Stimulated activated CD8-positive, alpha-beta memory T cell treated with anti-CD3 and anti-CD28 coated beads, Interleukin-15, amount 100 ng/mL, for 1 hour (primary cell): Measurements from ENCODE around the gene KRT79.

Experiments
- DNase-seq: peaks from one replicate; pipeline ENCODE4 v3.0.0-alpha.2; 2020; ENCODE audit warnings: low read depth

The KRT79 gene

DNA sequence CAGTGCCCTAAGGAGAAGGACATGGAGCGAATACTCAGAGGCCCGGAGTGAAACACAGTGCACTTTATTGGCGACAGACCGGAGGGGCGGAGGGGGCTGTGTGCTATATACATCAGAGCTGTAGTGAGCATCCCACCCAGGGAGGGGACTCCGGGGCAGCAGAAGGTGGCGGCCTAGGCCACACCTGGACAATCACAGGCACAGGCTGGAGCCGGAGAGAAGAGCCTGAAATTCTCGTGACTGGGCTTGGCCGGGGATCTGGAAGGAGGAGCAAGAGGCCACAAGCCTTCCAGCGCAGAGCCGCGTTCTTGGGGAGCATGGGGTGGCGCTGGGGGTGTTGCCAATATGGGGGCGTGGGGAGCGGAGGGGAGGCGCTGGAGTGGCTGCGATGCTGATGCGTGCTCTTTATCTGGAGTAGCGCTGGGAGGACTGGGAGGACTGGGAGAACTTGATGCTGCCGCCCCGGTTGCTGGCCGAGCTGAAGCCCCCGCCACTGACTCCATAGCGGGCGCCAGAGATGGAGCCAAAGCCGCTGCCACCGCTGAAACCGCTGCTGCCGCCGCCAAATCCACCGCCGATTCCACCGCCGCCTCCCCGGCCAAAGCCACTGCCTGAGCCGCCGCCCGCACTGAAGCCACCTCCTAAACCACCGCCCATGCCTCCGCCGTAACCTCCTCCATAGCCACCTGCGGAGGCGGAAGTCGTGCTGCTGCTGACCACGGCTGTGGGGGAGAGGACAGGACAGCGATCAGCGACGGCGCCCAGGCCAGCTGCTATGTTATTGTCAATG lies 44.3 kb downstream of the KRT79 start:
- DNase-seq: no peak

DNA sequence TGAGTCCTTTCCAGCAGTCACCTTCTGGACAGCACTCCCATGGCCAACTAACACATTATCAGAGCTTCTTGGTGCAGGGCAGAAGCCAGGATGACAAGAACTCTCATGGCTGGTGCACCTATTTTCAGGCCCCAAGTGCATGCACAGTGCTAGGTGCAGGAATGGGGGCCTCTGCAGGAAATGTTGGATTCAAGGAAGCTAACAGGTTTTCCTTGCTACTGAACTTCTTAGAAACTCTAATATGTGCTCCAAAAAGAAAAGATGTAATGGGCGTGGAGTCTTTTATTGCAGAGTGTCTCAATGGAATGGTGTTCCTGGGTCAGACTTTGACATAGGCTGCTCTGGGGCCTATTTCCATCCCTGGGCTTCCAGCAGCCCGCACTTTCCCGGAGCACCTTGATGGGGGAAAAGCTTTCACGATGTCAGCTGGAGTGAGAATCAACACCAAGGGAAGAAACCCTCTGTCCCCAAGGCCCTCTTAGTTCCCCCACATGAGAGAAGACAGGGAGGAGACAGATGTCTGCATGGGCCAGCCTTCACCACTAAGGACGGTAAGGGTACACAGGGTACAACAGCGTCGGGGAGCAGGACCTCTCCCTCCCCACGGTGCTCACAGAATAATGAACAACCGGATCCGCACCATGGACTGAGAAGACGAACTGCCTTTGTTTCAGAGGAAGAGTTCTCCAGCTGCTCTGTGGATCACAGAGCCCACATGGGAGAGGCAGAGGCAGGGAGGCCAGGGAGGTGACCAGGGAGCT lies 45.1 kb downstream of the KRT79 start:
- DNase-seq: no peak

DNA sequence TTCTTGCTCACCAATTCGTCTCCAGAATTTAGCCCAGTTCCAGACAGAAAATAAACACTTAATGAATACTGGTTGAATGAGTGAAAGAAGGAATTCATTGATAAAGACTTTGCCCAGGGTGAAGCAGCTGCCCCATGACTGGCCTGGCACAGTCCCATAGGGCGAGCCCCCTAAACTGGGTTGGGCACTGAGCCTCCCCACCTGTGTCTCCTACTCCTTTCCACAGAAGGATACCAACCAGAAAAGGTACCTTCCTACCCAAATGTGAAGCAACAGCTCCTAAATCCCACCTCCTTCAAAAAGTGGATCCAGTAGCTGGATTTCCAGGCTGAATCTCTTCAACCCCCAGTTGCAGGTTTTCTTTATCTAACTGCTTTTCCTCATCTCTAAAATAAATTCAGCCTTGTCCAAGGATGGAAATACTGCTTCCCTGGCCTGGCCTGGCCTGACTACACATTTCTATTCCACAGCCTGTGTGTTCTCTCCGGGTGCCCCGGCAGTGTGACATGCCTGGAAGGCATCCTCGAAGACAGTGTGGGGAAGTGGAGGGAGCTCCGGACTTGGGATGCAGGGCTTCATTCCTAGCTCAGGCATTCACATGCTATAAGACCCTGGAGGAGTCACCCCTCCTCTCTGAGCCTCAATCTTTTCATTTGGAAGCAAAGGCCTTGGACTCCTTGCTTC lies 45.8 kb downstream of the KRT79 start:
- DNase-seq: no peak

DNA sequence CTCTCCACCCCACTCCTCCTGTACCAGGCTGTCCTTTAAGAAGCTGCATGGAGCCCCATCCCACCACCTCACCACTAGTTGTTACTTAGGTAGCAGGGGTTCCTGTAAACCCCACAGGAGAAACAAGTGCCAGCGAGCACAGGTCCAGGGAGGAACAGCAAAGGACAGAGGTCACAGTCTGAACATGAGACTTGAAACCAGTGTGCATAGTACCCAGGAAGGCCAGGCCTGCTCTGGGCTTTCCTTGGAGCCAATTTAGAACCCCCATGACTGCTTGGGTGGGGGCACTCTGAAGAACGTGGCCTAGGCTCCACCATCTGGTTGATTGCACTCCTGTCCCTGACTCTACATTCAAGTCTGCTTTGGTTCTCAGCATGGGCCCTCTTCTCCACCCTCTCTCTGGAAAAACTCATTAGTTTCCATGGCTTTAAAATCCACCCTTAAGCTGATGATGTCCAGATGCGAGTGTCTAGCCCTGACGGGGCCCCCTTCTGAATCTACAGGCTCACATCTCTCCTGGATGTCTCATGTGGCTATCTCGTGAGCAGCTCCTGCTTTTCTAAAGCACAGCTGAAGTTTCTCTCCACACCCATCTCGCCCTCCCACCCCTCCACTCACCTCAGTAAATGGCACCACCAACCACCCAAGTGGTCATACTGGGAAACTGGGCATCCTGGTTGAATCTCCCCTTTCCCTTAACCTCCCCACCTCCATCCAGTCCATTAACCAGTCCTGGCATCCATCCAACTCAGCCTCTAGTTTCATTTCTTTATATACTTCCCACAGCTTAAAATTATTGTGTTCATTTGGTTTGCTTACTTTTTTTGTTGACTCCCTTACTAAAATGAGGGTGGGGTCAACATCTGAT lies 46.6 kb downstream of the KRT79 start:
- no peak for DNase-seq

DNA sequence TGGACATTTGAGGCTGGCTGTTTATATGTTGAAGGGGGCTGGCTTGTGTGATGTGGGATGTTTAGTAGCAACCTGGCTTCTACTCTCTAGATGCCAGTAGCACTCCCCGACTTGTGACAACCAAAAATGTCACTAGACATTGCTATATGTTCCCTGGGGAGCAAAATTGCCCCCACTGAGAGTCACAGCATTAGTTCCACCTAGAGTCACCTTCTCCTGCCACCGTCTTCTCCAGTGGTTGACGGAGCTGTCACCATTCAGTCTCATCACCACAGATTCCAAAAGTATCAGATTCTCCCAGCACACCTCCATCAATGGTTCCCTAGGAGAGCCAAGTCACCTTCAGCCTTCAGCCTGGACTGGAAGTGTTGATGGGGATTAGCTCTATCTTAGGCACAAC lies 49.2 kb downstream of the KRT79 start:
- DNase-seq: no peak

DNA sequence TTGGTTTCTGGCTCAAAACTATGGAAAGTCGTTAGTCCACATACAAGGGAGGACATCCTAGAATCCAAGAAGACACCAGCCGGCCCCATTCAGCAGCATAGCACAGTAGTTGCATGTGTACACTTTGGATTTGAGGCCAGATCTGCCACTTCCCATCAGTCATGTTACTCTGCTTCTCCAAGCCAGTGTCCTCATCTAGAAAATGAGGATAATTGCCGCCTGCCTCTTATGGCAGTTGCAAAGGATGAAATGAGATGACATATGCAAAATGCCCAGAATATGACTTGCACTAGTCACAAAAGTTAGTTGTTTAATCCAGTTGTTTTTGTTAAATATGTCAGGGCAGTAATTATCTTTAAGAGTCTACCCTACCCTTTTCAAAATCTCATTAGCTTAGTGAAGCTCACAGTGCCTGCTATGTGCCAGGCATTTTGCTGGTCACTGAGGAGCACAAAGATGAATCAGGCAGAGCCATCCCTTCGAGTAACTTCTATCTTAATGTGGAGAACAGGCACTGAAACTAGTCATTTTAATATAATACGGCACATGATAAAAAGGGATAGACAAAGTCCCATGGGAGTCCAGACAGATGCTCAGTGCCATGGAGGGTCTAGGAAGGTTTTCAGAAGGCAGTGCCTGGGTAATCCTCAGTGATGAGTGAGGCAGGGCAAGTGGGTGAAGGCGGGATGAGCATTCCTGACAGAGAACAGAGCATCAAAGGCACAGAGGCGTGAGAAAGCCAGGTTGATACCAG lies 50.4 kb downstream of the KRT79 start:
- no peak for DNase-seq

DNA sequence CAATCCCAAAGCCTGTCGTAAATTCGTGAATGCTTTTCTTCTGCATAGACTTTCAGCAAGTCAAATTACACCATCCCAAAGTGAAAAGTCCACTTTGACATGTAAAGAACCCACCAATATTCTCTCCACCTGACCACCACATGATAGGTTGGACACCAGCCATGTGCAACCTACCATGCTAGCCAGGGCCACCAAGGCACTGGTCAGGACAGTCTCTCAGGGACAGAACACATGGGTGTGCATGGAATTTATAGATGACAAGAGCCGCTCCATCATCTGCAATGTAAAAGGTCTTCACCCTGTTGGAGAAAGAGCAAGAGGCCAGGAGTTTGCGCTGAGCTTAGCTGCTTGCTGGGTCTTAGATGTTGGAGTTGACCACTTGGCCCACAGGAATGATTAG lies 51.6 kb downstream of the KRT79 start:
- DNase-seq: no peak

DNA sequence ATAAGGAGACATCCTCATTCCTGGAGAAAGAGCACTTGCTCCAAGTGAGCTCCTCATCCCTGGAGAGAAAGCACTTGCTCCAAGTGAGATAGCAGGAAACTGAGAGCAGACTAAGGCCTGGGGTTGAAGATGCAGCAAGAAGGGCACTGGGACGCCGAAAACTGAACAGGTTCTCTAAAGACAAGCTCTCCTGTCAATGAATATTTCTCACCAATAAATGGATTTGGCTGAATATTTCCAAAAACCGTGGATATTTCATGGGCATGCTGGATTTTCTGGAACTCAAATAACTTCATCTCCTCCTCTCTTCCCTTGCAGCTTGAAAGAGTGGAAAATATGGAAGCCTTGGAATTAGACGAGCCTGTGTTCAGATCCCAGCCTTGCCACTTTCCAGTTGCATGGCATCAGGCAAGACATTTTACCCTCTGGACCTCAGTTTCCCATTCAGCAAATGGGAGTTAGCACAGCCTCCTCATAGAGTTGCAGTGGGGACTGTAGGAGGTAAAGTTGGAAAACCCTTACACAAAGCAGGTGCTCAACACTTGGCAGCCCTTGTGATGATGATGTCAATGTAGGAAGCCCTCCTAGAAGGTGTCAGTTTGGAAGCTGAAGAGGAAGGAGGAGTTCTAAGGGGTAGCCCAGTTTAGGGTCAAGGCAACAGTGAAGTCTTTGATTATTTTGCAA lies 52.6 kb downstream of the KRT79 start:
- DNase-seq: no peak

DNA sequence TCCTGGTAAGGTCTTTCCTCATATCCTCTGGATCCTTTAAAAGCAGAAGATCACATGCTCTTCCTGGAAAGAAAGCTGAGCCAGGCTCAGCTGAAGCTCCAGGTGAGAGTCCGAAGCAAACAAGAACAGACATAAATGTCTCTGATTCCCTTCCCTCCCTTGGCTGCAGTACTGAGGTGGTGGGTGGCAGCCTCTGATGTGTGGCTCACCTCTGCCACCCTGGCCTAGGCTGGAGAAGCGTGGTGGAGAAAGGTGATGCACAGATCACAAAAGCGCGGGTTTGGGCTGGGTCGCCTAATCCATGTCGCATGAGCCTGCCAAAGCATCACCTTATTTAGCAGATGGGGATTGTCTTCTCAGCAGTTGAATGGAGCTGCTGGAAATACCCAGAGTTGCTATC lies 54.2 kb downstream of the KRT79 start:
- DNase-seq: no peak

DNA sequence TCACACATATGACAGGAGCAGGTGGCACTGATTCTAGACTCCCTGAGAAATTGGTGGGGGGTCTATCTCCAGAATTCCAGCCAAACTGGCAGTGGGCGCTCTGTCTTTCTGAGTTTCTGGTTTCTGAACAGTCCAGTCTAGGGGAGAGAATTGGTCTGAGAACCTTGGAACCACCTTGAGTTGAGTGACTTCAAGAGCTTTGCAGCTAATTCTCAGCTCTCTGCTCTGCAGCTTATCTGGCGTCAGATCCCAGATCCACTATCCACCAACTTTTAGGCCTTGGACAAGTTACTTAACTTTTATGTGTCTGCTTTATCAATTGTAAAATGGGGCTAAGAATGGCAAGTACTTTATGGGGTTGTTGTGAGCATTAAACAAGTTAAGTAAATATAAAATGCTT lies 55.3 kb downstream of the KRT79 start:
- DNase-seq: no peak

DNA sequence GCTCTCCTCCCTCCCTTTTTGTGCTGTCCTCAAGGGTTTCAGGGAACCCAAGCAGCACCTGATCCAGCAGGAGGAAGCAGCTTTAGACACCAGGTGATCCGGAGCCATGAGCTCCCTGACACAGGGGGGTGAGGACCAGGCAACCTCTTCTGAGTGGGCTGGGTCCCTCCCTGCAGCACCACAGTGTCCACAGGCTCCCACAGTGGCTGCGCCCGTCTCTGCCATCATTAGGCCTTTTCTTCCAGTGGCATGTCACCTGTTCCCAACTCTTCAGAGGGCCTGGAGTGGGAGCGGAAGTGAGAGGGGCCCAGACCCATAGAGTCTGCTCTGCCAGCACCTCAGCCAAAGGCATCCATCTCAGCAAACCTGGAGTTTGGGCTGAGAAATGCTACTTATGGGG lies 56.5 kb downstream of the KRT79 start:
- DNase-seq: no peak

DNA sequence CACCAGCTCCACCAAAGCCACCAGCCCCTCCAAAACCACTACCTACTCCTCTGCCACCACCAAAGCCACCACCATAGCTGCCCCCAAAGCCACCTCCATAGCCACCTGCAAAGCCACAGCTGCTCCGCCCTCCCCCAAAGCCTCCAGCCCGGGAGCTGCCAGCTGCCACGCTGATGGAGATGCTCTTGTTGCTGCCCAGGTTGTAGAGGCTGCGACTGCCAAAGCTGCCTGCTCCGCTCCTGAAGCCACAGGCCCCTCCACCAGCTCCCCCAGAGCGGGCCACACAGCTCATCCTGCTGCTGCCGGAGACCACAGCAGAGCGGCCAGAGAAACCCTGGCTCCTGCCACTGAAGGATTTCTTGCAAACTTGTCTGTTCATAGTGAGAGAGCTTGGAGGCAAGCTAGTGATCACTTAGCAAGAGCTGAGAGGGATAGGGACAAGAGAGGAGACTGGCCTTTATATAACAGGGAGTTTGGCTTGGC lies 57.2 kb downstream of the KRT79 start, which contains the start of gene KRT76:
Gene KRT76 (minus strand): TSS at position 433 of the 483 bp plus-strand sequence. CDS start 54 bp downstream, at position 379.
- DNase-seq: no peak

DNA sequence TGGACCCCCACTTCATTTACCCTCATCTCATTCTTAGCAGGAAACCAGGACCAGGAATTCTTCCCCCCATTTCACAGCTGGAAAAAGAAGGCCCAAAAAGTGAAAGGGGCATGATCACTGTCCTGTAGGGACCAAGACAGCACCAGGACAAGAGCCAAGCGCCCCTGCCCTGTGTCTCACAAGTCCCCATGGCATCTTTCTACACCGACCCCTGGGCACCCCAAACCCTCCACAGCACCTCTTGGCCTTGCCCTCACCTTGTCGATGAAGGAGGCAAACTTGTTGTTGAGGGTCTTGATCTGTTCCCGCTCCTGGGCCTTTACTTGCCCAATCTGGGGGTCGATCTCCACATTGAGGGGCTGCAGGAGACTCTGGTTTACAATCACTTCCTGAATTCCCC lies 57.7 kb downstream of the KRT79 start:
- DNase-seq: no peak

DNA sequence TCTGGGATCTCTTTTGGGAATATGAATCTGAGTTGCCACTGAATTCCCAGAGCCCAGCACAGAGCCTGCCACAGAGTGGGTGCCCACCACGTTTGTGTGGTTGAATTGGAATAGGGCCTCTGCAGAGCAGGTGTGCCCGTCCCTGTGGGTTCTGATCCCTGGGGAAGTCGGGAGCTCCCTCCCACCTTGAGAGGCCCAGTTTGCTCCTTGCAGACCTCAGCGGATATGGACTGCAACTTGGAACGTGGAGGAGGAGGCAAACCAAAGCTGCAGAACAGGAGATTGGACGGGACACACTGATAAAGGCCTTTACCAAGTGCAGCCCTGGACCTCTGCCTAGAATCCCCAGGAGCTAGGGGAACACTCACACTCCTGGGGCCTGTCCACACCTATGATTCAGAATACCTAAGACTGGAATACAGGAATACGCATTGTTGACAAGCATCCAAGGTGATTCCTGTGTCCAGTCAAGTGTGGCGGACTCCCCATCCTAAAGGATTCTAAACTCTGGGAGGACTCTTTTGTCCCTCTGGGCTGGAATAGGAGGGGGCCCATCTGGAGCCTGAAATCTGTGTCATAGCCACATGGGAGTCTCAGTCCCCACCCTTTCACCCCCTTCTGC lies 59.4 kb downstream of the KRT79 start:
- DNase-seq: no peak

DNA sequence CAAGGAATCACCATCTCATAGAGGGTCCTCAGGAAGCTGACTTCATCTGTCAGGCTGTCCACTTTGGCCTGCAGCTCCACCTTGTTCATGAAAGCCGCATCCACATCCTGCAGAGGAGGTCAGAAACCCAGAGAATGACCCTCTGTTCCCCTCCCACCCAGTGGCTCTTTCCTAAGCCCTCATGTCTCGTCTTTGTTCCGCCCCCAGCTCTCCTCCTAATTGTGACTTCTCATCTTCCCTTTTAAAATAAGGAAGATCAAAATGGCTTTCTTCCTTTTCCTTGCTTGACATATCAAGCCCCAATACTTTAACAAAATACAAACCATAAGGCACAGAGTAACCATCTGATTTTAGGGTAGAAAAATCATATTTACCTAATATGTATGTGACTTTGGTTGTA lies 61.3 kb downstream of the KRT79 start:
- DNase-seq: no peak

DNA sequence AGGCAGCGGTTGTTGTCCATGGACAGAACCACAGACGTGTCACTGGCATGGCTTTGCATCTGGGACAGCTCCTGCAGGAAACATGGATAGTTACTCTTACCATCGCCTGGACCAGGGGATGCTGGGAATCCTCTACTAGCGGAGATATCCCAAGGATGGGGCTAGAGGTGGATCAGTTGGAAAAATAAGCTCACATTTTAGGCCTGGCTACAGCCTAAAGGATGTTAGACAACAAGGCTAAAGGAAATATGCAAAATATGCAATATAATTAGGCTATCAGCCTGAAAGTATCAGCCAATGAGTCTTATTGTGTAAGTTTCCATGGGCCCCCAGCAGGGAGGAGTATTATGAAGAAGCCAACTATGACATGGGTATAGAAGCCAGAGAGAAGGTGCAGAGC lies 61.9 kb downstream of the KRT79 start:
- DNase-seq: no peak

DNA sequence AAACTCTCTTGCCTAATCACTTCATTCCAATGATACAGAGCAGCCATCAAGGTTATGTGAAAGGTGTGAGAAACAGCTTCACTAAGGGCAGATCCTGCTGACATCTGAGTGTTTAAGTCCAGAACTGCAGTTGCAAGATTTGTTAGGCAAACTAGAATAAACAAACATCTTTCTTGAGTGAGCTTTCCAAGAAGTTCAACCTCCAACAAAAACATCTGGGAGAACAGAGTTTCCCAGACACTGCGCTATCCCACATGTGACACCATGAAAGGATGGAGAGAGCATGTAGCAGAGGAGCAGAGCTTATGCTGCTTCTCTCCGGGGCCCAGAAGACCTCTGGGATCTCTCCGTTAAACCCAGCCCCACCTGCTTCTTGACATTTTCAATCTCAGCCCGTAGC lies 62.6 kb downstream of the KRT79 start:
- no peak for DNase-seq
